HG02938 (cell line): ENCODE measurements around the gene OSBPL2.

Source experiments
- ATAC-seq: cut with Tn5 transposase; IDR thresholded peaks from one replicate; pipeline ENCODE4 v1.9.1; 2021; ENCODE audit warnings: mild to moderate bottlenecking, moderate library complexity; ENCODE audit not compliant: unreplicated experiment

The OSBPL2 gene

GRCh38 chr20:62333820-62334595, 95.7 kb downstream of the OSBPL2 start:
- ATAC-seq: no peak

- ATAC-seq: no peak
Measured at GRCh38 chr20:62334881-62335280, 96.6 kb downstream of the OSBPL2 start.

- ATAC-seq: no peak
Measured at GRCh38 chr20:62335532-62335931, 97.2 kb downstream of the OSBPL2 start.

GRCh38 chr20:62336329-62336728, 98.0 kb downstream of the OSBPL2 start:
- no peak for ATAC-seq

- ATAC-seq: no peak
Measured at GRCh38 chr20:62336775-62337557, 98.6 kb downstream of the OSBPL2 start.

- ATAC-seq: no peak
Measured at GRCh38 chr20:62337558-62338293, 99.4 kb downstream of the OSBPL2 start.

GRCh38 chr20:62338294-62338620, 99.9 kb downstream of the OSBPL2 start:
- no peak for ATAC-seq

GRCh38 chr20:62339647-62340062, 101.3 kb downstream of the OSBPL2 start:
- ATAC-seq: peak; percentile 77

- ATAC-seq: no peak
Measured at GRCh38 chr20:62342910-62343309, 104.6 kb downstream of the OSBPL2 start.

GRCh38 chr20:62344092-62344491, 105.8 kb downstream of the OSBPL2 start:
- no peak for ATAC-seq

- ATAC-seq: no peak
Measured at GRCh38 chr20:62344782-62345181, 106.5 kb downstream of the OSBPL2 start.
